HG02870 (cell line): ENCODE data around the gene ECE1.

Source experiments
- ATAC-seq: cut with Tn5 transposase; IDR thresholded peaks from one replicate; pipeline ENCODE4 v1.9.1; 2021; ENCODE audit warnings: mild to moderate bottlenecking, moderate library complexity; ENCODE audit not compliant: unreplicated experiment

ECE1 gene

GRCh38 chr1:21255284-21255942 lies 34.9 kb downstream of the ECE1 start:
- ATAC-seq, result no peak

GRCh38 chr1:21254335-21254951 lies 35.8 kb downstream of the ECE1 start:
- no peak for ATAC-seq

GRCh38 chr1:21251773-21252471 lies 38.3 kb downstream of the ECE1 start:
- ATAC-seq, result no peak

DNA sequence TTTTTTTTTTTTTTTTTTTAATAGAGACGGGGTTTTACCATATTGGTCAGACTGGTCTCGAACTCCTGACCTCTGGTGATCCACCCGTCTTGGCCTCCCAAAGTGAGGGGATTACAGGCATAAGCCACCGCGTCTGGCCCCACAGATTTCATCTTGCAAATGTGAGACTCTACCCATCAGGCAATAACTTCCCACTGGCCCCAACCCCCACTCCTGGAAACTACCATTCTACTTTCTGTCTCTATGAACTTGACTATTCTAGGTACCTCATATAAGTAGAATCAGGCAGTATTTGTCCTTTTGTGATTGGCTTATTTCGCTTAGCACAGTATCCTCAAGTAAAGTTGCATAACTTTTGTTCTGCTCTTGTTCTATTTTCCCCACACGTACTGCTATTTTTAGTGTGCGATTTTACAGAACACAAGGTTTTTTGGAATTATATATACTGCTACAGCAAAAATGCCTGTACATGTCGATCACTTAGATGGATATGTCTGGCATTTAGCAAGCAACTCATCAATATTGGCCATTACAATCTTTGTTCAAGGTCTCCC lies 40.2 kb downstream of the ECE1 start:
- no peak for ATAC-seq

GRCh38 chr1:21247892-21248715 lies 42.2 kb downstream of the ECE1 start:
- ATAC-seq, result no peak

DNA sequence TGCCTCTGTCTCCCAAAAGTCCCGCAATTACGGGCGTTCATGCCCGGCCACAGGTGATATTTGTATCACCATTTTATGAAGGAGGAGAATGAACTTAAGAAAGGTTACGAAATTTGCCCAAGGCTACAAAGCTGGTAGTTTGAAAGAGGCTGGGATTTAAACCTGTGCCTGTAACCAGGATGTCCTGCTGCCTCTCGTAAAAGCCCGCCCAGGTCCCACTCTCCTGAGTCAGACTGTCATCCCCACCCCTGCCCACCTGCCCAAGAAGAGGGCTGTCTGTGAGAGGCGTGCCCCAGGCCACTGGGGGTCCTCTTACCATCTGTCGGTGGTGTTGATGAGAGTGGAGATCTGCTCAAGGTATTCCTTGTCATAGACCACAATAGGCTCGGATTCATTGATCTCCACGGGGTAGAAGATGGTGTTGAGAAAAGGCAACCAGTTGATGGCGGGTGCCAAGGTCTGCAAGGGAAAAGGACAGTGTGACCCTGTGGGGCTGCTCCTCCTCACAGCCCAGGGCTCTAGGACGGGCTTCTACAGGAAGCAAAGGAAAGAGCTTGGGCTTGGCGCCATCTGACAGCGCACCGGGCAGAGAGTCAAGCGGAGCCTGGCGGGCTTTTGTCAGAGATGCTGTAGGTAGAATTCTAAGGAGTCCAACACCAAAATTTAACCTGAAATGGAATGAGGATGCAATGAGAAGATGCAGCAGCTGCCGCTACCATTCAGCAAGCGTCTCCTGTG lies 43.2 kb downstream of the ECE1 start:
- no peak for ATAC-seq

DNA sequence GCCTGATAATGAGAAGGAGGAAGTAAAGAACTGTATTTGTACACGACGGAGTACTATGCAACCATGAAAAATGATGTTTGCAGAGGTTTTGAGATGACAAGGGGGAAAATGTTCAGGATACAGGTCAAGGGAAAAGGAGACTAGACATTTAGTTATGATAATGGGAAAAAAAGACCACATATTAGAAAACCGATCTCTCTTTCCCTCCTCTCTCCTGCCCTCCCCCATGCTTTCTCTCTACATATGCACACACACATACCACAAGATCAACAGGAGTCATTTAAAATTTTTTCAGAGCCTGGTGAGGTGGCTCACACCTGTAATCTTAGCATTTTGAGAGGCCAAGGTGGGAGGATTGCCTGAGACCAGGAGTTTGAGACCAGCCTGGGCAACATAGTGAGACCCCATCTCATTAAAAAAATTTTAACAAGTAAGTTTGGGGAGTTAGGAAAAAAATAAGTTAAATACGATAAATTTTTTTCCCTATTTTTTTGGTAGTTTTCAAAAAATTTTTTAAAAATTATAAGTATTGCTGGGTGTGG lies 44.5 kb downstream of the ECE1 start:
- ATAC-seq, result no peak

- no peak for ATAC-seq
These were observed 45.1 kb downstream of the ECE1 start for GRCh38 chr1:21244986-21245687.

DNA sequence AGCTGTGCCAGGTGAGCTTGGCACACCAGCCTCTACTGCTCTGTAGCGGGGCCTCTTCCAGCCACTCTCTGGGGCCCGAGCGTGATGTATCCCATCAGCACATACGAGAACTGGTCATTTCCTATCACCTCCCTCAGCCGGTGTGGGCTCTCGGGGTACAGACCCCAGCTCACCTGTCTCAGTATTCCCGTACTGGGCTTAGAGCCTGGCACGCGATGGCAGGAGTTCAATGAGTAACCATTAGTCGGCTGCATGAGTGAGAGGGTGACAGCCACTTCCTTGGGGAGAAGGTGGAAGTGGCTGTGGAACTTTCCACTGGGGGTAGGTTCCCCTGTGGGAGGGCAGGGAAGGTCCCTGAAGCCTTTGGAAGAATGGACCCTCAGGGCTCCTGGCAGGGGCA lies 46.1 kb downstream of the ECE1 start:
- ATAC-seq, result no peak

DNA sequence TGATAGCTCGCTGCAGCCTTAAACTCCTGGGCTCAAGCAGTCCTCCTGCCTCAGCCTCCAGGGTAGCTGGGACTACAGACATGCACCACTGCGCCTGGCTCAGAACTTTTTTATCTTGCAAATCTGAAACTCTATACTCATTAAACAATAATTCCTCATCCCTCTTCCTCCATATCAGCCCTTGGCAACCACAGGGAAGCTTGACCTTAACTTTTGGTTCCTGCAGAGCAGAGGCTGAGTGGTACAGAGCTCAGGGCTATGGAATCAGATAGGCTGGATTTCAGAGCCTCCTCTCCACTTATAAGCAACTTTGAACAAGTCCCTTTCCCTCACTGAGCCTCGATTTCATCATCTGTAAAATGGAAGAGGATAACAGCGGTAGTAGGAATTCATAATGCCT lies 47.4 kb downstream of the ECE1 start:
- no peak for ATAC-seq

DNA sequence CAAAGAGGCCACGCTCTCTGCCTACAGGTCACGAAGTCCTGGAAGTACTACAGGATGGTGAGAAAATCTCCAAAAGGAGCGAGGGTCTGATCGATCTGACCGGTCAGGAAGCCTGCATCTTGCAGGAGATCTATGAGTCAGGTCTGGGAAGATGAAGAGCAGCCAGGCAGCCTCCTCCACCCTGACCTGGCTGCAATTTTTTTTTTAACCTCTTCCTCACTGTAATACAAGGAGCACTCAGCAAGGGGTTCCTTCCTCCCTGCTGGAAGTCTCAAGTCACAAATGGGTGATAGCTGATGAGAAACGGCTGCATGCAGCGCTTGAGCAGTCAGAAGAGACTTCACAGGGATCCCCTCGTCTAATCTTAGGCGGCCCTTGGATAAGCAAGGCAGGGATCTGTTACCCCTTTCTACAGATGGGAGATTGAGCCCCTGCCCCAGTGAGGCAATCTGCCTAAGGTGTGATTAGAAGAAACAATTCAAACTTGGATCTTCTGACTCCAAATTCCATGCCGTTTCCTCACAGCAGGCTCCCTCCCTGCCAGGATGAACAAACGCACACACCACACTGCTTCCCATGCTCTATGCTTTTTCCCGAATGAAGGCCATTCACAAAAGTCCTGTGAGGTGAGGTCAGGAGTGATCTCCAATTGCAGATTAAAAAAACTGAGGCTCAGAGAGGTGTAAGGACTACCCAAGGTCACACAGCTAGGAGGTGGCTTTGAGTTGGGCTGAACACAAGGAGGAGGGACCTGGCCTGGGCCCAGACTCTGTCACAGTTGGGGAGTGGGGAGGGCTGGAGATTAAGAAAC lies 48.3 kb downstream of the ECE1 start:
- ATAC-seq, result no peak

DNA sequence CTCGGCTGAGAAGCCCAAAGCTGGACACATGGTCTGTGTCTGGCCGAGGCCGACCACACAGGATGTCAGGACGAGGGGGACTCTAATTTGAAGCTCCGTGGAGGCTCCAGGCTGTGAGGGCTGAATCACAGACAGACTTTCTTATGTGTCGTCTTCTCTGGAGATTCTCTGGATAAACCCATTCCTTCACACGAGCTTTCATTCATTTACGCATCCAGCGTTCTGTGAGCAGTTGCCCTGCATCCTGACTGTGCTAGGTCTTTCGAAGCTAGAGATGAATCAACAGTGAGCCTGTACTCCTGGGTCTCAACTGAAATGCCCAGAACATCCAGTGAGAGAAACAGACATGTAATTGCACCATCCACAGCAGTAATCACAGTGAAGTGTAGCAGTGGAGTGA lies 49.6 kb downstream of the ECE1 start:
- ATAC-seq, result no peak

GRCh38 chr1:21239221-21239620 lies 51.0 kb downstream of the ECE1 start:
- no peak for ATAC-seq

DNA sequence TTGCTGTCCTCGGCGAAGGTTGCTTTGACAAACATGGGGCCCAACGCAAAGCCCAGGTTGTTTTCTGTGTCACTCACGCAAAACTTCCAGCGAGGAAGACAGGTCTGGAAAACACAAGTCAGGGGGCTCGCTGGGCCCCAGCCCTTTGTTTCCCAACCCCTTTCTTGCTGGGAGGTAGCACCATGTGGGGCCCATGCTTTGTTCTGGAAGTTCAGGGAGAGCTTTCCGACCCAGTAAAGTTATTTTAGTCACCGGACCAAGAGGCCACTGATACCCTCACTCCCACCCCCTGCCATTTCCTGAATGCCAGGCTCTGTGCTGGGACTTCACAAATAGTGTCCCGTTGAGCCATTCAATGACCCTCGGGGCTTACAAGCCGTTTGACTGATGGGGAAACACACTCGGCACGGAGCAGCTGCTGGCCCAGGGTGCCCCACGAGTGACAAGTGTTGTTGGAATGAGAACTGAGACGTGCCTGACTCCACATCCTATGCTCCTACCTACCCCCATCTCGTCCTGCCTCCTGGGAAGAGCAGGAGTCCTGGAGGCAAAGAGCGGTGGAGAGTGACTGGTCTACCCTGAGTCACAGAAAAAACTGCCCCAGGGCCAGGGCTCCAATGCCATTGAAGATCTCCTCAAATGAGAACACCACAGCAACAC lies 52.0 kb downstream of the ECE1 start:
- no peak for ATAC-seq

DNA sequence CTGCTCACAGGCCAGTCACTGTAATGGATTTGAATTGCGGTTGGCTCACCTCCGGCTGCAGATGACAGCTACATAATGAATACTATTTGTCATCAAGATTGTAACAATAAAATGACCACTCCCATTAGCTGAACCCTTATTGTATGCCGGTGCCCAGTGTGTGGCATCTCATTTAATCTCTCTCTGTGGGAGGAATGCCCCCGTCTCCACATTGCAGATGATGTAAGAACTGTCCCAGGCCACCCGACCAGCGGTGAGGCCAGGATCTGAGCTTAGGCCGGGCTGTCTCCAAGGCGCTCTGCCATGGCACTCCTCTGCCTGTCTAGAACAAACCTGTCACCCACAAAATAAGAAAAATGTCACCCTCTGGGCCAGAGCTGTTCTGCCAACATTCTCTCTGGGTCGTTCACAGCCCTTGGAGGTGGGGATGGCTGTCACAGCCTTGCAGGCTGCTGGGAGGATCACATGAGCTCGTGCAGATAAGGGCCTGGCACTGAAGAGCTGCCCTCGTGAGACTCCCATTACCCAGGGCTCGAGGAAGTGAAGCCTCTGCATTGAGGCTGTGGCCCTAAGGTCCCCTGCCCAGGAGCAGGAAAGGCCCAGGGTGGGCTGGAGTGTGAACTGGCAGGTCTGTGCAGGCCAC lies 52.7 kb downstream of the ECE1 start:
- no peak for ATAC-seq

GRCh38 chr1:21236178-21236577 lies 54.1 kb downstream of the ECE1 start:
- no peak for ATAC-seq

DNA sequence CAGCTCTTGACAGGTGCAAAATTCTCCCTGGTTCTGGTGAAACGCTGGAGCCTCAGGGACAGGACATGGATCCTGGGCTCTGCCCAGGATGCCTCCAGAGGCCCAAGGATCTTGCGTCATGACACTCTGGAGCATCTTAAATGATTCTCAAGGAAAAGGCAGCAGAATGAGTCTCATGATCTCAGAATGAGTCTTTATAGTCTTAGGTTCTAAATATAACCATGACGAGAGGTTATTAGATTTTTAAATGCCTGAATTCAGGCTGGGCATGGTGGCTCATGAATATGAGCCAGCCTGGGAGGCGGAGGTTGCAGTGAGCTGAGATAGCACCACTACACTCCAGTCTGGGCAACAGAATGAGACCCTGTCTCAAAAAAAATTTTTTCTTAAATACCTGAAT lies 55.5 kb downstream of the ECE1 start:
- no peak for ATAC-seq

- ATAC-seq, result no peak
These were observed 56.8 kb downstream of the ECE1 start for GRCh38 chr1:21233490-21233889.
